Measurements from ENCODE around the gene UNC5A.

The UNC5A gene

DNA sequence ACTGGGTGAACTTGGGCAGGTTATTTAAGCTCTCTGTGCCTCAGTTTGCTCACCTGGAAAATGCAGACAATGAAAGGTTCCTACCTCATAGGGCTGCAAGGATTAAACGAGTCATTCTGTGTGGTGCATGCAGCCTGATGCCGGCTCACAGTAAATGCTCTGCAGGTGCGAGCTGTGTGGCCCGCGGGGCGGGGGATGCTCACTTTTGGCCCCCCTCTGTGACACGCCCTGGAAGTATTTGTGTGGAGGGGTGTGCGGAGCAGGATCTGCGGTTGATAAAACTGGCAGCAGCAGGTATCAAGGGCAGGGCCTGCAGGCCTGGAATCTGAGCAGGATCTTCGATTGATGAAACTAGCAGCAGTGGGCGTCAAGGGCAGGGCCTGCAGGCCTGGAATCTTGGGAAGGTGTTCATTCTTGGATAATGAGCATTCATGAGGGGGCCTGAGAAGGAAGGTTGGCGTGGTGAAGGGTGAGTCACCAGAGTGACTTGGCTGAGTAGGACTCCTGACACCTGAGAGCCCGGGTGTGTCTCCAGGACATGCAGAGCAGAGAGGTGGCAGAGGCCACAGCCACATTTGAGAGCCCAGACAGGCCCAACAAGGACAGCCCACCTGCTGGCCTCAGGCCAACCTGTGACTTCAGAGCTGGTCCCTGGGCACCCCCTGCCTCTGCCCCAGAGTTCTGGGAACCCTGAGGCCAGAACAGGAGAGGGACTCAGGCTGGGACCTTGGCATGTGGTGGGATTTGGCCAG, 11.9 kb downstream of the UNC5A start:
- DNase-seq: no peak

DNA sequence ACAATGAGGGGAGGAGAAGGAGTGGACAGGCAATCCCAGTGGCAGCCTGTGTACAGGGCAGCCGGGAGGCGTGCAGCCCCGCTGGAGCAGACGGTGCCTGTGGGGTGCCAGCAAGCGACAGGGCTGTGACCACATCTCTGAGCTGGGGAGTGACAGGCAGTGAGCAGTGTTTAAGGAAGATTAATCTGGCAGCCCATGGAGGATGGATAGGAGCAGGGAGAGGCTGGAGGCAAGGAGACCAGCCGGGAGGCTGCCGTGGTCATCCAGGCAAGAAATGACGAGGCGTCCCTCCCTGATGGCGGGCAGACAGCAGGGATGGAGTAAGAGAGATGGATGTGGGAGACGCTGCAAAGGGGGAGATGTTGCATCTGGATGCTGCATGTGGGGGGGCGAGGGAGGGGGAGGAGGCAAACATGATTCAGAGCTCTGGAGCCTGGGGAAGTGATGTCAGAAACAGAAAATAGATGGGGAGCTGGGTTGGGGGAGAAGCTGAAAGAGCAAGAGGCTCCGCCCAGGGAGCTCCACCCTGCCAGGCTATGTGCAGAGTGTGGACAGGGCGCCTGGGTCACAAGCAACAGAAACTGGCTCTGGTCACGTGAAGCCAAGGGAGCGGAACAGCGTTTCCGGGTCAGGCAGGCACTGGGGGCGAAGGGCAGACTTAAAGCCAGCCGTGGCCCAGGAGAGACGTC, 12.6 kb downstream of the UNC5A start:
- no peak for DNase-seq

DNA sequence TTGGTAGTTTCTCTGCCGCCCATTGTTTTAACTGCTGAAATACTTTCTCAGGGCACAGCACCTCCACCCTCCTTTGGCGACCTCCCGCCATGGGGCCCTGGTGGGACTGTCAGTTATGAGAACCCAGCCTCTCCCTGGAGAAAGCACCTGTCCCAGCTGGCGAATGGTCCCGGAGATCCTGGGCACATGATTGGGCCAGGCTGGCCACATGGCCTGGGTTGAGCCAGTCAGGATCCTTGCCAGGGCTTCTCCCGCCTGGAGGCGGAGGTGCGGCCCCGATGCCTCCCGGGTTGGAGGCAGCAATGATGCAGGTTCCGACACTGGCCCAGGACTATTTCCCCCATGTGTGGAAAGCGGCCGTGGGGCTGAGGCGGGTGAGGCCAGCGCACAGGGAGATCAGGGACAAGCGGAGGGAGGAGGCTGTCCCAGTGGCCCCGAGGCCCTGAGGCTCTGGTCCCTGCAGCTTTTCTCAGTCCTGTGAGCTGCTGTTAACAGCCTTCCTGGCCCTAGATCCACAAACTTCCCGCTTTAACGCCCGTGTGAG, 13.6 kb downstream of the UNC5A start:
- DNase-seq: no peak

DNA sequence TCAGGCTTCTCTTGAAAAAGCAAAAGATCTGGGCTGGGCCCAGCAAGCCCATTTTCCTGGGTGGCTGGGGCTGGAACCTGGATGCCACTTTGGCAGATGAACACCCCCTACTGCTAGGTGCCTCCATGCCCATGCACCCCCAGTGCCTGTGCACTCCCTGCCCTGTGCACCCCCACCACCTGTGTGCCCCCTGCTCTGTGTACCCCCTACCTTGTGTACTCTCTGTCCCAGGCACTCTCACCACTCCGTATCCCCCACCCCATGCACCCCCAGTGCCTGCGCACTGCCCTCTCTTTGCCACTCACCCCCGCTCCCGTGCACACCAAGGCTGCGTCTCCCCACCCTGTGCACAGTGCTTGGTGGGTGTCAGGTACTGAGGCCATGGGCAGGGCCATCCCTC, 14.2 kb downstream of the UNC5A start:
- no peak for DNase-seq

DNA sequence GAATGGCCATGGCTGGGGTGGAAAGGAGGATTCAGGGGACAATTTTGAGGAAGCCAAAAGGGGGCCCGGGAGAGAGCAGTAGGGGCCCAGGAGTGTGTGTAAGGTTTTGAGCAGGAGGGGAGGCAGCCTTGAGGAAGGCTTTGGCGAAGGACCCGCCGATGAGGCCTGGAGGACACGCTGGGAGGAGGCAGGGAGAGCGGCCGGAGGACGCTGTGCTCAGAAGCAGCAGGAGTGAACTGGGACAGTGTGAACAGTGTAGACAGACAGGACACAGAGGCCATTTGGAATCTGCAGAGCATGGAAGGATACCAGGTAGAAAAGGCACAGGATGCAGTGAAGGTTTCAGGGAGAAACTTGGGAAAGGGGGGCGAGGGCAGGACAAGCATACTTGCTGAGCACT, 14.9 kb downstream of the UNC5A start:
- DNase-seq: no peak

DNA sequence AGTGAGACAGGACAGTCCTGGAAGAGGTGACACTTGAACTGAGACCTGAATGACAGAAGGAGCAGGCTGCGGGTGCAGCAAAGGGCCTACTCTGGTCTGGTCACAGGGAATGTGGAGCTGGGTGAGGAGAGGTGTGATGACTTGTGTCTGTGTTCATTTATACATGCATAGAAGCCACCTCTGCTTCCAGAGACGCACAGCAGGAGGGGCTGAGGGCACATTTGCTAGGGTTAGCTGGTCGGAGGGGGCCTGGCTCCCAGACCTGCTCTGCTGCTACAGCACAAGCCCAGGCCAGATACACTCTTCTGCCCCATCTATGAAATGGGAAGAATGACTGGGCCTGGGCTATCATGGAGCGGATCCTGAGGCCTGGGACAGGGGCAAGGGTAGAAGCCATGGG, 15.6 kb downstream of the UNC5A start:
- no peak for DNase-seq

DNA sequence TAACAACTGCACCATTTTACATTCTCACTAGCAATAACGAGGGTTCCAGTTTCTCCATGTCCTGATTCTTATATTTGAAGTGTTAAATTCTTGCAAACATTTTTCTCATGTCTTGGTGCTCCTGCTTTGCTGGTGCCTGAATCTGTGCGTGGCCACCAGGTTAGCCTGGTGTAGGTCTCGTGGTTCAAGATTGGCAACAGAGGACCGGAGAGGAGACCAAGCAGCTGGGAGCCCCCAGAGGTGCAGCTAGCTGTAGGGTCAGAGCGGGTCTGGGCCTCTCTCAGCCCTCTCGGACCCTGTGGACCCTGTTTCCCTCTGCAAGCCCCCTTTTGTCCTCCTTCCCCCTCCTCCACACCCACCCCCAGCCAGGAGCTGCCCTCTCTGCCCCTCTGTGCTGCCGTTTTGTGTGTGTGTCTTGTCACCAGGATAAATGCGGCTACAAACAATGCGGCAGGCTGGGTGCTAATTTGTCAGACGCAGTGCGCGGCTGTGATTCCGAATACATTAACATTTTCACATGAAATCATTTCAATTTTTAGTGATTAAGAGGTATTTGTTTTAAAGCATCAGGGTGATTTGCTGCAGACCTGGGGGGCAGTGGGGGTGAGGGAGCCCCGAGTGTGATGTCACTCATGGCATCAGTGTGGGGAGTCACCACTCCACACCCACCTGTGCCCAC, 17.5 kb downstream of the UNC5A start:
- DNase-seq: no peak

DNA sequence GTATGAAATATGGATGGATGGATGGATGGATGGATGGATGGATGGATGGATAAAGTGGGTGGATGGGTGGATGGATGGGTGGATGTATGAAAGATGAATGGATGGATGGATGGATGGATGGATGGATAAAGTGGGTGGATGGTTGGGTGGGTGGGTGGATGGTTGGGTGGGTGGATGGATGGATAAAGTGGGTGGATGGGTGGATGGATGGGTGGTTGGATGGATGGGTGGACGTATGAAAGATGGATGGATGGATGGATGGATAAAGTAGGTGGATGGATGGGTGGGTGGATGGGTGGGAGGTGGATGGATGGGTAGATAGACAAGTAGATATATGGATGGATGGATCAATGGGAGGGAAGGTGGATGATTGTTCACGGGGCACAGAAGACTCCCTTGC, 19.0 kb downstream of the UNC5A start:
- DNase-seq: no peak

DNA sequence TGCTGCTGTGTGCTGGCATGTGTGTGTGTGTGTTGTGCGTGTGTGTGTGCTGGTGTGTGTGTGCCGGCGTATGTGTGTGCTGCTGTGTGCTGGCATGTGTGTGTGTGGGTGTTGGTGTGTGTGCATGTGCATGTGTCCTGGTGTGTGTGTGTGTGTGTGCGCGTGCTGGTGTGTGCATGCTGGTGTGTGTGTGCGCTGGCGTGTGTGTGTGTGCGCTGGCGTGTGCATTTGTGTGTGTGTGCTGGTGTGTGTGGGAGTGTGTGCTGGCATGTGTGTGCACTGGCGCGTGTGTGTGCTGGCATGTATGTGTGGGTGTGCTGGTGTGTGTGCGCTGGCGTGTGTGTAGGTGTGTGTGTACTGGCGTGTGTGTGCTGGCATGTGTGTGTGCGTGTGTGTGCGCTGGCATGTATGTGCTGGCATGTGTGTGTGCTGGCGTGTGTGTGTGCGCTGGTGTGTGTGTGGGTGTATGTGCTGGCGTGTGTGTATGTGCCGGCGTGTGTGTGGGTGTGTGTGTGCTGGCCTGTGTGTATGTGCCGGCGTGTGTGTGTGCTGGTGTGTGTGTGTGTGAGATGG, 20.1 kb downstream of the UNC5A start:
- DNase-seq: no peak

DNA sequence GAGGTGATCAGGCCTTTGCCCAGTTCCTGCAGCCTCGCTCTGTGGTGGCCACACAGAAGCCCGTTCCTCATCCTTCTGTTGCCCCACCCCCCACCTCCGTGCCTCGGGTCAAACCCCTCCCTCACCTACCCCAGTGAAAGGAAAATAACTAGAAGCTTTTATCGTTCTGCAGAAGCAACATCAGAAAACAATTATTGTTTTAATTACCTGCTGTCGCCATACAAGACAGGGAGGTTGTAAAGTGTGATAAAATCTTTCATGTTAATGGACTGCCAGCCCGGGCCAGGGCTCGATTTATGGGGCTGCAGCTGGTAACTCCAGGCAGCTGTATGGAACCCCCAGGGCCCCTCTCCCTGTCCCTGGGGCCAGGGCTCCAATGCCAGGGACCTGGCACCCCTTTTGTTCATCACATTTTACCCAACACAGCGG, 20.6 kb downstream of the UNC5A start:
- DNase-seq: no peak

DNA sequence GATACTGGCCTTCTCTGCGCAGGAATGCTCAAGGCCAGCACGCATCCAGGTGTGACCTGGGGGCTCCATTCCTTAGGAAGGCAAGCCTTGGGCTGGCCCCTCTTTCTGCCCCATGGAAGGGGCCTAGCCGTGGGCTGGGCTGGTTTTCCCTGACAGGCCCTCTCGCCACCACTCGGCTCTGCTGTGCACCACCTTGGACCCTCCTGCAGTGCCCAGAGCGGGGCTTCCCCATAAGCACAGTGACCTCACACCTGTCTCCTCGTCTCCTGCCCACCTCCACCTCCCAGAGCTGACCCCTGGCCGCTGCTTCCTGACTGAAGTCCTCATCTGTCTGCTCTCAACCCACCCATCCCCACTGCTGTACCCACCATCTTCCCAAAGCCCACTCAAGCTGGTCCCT, 21.1 kb downstream of the UNC5A start:
- no peak for DNase-seq

DNA sequence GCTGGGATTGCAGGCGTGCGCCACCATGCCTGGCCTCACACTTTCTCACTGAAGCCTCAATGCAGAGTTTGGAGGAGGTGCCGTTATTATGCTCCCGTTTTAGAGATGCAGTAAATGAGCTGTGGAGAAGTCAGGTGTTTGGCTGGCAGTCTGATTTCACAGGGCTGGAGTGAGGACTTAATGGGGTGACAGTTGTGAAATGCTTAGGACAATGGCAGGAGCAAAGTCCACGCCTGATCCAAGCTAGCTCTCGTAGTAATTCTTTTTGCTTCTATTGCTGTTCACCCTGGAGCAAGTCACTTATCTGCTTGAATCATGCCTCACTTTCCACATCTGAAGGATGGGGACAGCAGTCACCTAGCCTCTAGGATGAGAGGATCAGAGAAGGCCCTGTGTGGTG, 21.8 kb downstream of the UNC5A start:
- DNase-seq: no peak

DNA sequence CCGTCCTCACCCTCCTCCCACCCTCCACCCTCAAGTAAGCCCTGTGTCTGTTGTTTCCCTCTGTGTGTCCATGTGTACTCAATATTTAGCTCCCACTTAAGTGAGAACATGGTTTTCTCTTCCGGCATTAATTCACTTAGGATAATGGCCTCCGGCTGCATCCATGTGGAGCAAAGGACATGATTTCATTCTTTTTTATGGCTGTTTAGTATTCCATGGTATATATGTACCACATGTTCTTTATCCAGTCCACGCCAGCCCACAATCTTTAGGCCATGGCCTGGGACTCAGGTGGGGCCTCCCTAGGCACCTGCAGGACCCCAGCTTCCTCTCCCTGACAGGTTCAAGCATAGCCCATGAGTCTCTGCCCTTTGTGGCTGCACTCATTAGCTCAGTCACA, 22.9 kb downstream of the UNC5A start:
- DNase-seq: no peak

DNA sequence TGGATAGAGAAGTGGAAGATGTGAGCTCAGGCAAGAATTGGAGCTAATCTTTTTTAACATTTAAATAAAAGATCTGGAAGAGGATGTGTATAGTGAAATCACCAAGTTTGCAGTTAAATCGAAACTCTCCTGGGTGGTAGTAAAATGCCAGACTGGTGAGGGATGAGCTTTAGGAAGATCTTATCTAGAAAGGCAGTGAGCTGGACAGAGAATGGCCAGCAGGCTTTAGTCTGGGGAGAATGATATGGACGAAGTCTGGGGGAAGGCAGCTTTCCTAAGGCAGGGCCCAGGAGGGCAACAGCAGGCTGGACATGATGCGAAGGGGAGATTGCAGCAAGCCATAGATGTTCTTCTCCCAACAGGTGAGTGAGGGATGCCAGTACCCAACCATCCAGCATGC, 25.6 kb downstream of the UNC5A start:
- DNase-seq: no peak

DNA sequence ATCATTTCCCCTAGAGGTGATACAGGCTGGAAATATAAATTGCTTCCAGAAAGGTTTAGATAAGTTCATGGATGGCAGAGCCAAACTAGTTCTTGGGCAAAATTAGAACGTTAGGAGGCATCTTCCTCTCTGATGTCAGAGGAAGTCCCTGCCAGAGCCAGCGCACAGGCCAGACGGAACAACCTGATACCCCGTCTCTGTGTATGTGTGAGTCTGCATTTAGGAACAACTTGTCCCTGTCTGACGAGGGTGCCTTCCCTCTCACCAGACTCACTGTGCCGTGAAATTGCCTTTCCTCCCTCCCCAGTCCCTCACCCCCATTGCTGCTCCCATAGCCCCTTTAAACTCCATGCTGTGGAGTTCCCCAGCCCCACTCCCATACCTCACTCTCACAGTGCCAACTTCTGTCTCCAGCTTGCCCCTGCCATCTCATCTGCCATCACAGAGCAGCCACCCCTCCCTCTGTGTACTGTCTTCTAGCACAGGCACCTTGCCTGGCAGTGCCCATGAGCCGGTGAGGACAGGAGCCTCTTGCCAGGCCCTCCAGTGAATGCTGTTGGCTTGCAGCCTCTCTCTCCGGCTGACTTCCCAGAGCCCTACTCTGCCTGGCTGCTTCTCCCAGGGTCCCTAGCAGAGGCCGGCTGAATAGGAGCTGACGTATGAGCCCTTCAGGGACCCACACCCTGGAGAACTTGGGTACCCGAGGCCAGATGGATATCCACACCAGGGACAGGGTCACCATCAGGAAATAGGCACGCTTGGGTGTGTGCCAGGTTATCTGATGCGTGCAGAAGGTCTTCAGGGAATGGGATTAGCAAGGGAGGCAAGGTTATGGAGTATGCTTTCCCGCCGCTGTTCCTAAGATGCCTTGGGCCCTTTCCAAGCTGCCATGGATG, 26.7 kb downstream of the UNC5A start:
- DNase-seq: no peak

DNA sequence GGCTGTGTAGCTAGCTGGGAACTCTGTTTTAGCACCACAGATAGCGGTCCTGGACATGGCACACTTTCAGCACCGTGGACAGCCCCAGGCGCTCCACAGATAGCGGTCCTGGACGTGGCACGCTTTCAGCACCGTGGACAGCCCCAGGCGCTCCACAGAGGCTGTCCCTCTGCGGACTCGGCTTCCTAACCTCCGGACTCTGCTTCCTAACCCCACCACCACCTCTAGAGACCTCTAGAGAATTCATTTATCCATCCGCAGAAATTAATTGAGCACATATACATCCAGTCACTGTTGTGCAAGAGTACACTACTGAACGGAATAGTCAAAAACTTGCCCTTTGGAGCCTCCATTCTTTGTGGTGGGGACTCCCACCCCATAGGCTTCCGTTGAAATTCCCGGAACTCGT, 27.4 kb downstream of the UNC5A start:
- DNase-seq: peak; percentile 93

DNA sequence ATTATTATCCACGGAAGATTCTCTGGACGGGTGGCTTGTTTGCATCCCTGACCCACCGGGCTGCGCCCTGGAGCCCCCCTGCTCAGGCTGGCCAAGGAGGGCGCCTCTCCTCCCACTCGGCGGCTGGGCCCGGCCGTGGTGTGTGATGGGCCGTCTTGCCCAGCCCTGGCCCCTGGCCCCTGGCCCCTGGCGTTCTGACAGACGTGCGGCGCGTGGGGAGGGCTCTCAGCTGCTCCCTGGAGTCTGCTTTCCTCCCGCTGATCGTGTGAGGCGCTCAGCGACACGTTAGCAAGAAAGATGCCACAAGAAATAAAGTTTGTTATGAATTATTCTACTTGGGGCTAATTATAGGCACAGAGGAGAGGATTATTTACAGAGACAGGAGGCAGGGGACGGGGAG, 33.3 kb downstream of the UNC5A start:
- no peak for DNase-seq

DNA sequence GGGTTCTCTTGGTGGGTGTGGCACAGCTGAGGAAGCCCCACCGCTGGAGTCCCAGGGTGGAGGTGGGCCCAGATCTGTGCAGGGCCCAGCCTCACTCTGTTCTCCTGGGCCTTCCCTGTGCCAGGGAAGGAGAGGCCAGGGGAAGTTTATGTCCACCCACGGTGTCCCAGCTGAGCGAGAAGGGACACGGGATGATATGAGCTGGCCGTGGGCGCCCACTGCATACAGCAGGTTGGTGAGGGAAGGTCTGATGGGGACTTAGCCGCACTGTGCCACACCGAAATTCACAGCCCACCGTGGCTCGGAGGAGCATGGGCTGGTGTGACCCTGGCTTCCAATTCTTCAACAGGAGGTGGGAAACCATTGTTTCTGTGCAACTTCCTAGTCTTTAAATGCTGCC, 33.9 kb downstream of the UNC5A start:
- no peak for DNase-seq

DNA sequence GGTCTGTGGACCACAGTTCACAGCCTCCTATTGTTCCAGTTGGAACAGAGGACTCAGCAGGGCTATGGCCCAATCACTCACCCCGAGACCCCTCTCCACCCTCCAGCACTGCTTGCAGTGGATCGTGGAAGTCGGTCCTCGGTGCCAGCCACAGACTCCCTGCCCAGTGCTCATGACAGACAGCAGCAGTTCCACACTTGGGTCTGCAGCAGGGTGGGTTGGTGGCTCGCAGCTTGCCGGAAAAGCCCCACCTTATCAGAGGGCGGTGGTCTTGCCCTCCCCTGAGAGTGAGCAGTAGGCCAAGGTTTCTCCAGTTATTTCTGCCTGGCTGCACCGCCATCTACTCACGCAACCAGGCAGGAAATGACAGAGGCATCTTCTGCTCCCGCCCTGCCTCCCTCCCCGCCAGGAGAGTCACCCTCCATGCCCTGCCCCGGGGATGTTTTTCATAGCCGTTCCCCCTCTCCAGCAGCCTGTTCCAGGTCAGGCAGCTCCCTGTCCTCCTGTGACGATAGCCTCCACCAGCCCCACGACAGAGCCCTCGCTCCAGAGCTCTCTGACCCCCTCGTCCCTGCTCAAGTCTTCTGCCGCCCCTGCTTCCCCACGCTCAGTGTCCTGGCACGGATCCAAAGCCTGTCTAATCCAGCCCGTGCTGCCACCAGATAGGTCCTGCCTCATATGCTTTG, 34.5 kb downstream of the UNC5A start:
- no peak for DNase-seq

DNA sequence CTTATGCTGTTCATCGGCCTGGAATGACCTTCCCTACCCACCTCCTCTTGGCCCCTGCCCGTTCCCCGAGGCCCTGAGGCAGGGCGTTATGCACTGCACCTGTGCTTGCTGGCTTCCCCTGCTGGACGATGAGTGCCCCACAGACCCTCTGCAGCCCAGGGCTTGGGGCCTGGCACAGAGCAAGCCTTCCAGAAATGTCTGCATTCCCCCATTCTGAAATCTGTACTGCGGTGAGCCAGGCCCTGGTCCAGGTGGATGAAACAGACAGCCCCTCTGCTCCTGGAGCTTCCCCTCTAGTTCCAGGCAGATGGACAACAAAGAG, 35.0 kb downstream of the UNC5A start:
- DNase-seq: no peak

DNA sequence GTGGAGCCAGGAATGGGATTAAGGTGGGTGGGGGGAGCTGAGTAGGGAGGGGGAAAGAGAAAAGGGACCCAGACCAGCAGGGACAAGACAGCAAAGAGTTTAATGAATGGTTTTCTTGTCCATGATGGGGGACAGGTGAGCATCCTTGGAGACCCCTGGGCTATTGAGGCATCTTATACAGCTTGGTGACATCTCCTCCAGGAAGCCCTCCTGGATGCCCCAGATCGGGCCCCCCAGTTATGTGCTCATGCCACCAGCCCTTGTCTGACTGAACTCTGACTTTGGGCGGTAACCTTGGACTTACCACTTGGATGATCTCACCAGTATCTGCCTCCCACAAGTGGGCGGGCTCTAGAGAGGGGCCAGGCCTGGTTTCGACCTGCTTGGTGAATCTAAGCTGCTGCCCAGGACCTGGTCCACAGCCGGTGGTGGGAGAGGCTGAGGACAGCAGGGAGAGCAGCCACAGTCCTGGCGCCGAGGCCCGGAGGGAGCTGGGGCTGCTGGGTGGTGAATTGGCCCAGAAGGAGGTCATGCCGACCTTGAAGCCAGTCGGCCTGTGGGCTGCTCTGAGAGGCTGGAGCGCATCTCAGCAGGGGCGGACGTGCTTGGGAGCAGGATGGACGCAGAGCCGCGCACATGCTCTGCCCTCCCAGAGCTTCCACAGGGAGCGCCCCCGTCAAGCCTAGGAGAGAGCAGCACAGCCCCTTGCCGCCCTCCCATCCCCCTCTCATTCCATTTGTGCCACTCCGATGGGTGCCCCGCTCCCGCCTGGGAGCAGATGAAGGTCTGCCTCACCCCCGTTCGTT, 36.2 kb downstream of the UNC5A start:
- DNase-seq: no peak
